K562 (cell line): ENCODE results near the gene PDK1. TPM values are rescaled to one million over a fixed set of nuclear protein-coding genes. Genes with fewer than 3 reads are reported as not detected.

ENCODE experiments used
- ATAC-seq: fragments of 200-7000 bp; cut with Tn5 transposase; 3 replicates; pipeline ENCODE4 v1.9.1; 2020; ENCODE audit warnings: moderate library complexity
- BruUV-seq: library from RNA; stranded (reverse); fragments of 400-500 nt; replicated peaks from 2 replicates; lab custom pipeline; 2021; lab: Mats Ljungman, UMichigan
- CTCF ChIA-PET: fragments of 300-600 bp; formaldehyde crosslinking; extraction: SDS; loops from one replicate; lab custom pipeline; 2021; ENCODE audit warnings: low intra/inter-chr PET ratio; lab: Yijun Ruan, JAX
- POLR2A ChIA-PET: fragments of 300-600, 350-650 bp; sonication (Branson Sonifier 250); formaldehyde crosslinking; extraction: SDS; loops from one replicate; lab custom pipeline; 2021; ENCODE audit warnings: antibody characterized with exemption, inconsistent platforms; lab: Yijun Ruan, JAX
- DNase-seq, 4 experiments: peaks; one replicate each; pipeline versions ENCODE4 v3.0.0 to v3.0.0-alpha.2; 2011 to 2018; ENCODE audit warnings: low spot score in 3 of 4, mixed read lengths in 3 of 4; ENCODE audit errors: extremely low read depth in 1 of 4
- FAIRE-seq: peaks from 2 replicates; lab custom pipeline; 2011; peaks lifted over from hg19 to GRCh38; lab: Jason Lieb, UNC
- H2AFZ ChIP-seq: 2 replicates; pipeline ENCODE4 v1.6.0; 2011; ENCODE audit warnings: low read depth, low read length, control low read depth, inconsistent platforms
- H3K27ac ChIP-seq: fragments of 200-600 bp; 3 replicates; pipeline ENCODE4 v1.8.0; 2011; ENCODE audit warnings: low read depth, mild to moderate bottlenecking, control low read depth, inconsistent platforms, low read length, moderate library complexity, mixed read lengths; ENCODE audit errors: extremely low read depth
- H3K27me3 ChIP-seq, 2 experiments: fragments of 300-600 bp in 1 of 2; 2 replicates in 1 of 2; 3 replicates in 1 of 2; pipeline versions ENCODE4 v1.6.0 to v1.8.0; 2011; ENCODE audit warnings: inconsistent platforms in 2 of 2, low read length in 2 of 2, mild to moderate bottlenecking in 1 of 2, mixed read lengths in 1 of 2, moderate library complexity in 1 of 2; ENCODE audit not compliant: control insufficient read depth in 2 of 2, insufficient read depth in 2 of 2
- H3K36me3 ChIP-seq: fragments of 300-600 bp; 3 replicates; pipeline ENCODE4 v1.8.0; 2011; ENCODE audit warnings: mild to moderate bottlenecking, low read length, inconsistent platforms; ENCODE audit not compliant: control insufficient read depth, insufficient read depth
- H3K4me1 ChIP-seq, 2 experiments: fragments of 200-600 bp in 1 of 2; replicated peaks in 1 of 2; 2 replicates in 1 of 2; 3 replicates in 1 of 2; pipeline versions ENCODE4 v1.5.1 to v1.8.0; 2011; ENCODE audit warnings: inconsistent platforms in 2 of 2, low read length in 2 of 2, mild to moderate bottlenecking in 1 of 2, mixed read lengths in 1 of 2, moderate library complexity in 1 of 2; ENCODE audit not compliant: control insufficient read depth in 2 of 2, insufficient read depth in 2 of 2
- H3K4me2 ChIP-seq: 2 replicates; pipeline ENCODE4 v1.6.1; 2011; ENCODE audit warnings: low read length, control low read depth, inconsistent platforms, mixed read lengths; ENCODE audit not compliant: insufficient read depth
- H3K4me3 ChIP-seq: fragments of 200-600 bp; sonication (generic), shearing (Covaris generic); 2 replicates; pipeline ENCODE4 v1.5.1; 2016; ENCODE audit warnings: control low read depth, inconsistent platforms
- H3K79me2 ChIP-seq: fragments of 200-600 bp; 3 replicates; pipeline ENCODE4 v1.8.0; 2011; ENCODE audit warnings: low read length, inconsistent platforms; ENCODE audit not compliant: control insufficient read depth, insufficient read depth
- H3K9ac ChIP-seq, 2 experiments: 2 replicates each; pipeline versions ENCODE4 v1.6.0 to v1.6.1; 2011; ENCODE audit warnings: low read depth in 2 of 2, low read length in 2 of 2, control low read depth in 1 of 2, inconsistent platforms in 1 of 2, mild to moderate bottlenecking in 1 of 2, mixed read lengths in 1 of 2; ENCODE audit not compliant: insufficient read depth in 1 of 2
- H3K9me1 ChIP-seq: one replicate; pipeline ENCODE4 v1.6.0; 2011; ENCODE audit warnings: inconsistent platforms, mild to moderate bottlenecking, low read length, moderate library complexity; ENCODE audit not compliant: control insufficient read depth, insufficient read depth
- H3K9me3 ChIP-seq: replicated peaks from 2 replicates; pipeline ENCODE4 v1.5.1; 2011; ENCODE audit warnings: low read depth, low read length, inconsistent platforms; ENCODE audit not compliant: control insufficient read depth, insufficient read depth
- H4K20me1 ChIP-seq: replicated peaks from 2 replicates; pipeline ENCODE4 v1.6.1; 2011; ENCODE audit warnings: low read length, inconsistent platforms, mixed read lengths; ENCODE audit not compliant: control insufficient read depth, insufficient read depth
- FOXJ3 ChIP-seq: sonication (generic); formaldehyde crosslinking; IDR thresholded peaks from 2 replicates; pipeline ENCODE4 v1.4.0; 2020; ENCODE audit warnings: mild to moderate bottlenecking, missing genetic modification reagents
- KAT8 ChIP-seq: fragments of 450-650 bp; IDR thresholded peaks from 2 replicates; pipeline ENCODE4 v1.6.1; 2016; ENCODE audit warnings: low read depth, mild to moderate bottlenecking
- RFX5 ChIP-seq: IDR thresholded peaks from 2 replicates; pipeline ENCODE4 v1.6.1; 2011; ENCODE audit warnings: low read depth, mild to moderate bottlenecking, improper control_type of control experiment, low read length
- SMAD2 ChIP-seq: fragments of 150-350 bp; IDR thresholded peaks from 2 replicates; pipeline ENCODE4 v1.6.1; 2014; ENCODE audit warnings: low read depth, mild to moderate bottlenecking, low read length
- TOE1 ChIP-seq, 2 experiments: fragments of 450-650 bp in 1 of 2; sonication (generic) in 1 of 2; formaldehyde crosslinking in 1 of 2; IDR thresholded peaks; 2 replicates each; pipeline versions ENCODE4 v1.7.1 to v1.8.0; 2016 to 2022; ENCODE audit warnings: borderline replicate concordance in 2 of 2, mild to moderate bottlenecking in 2 of 2, antibody characterized with exemption in 1 of 2, inconsistent platforms in 1 of 2, low read depth in 1 of 2, missing genetic modification reagents in 1 of 2, moderate library complexity in 1 of 2
- ZNF133 ChIP-seq: fragments of 250-450 bp; sonication (Bioruptor Pico); IDR thresholded peaks from 2 replicates; pipeline ENCODE4 v1.4.0; 2020; ENCODE audit warnings: mild to moderate bottlenecking
- ZNF699 ChIP-seq: fragments of 250-450 bp; sonication (Bioruptor Pico); IDR thresholded peaks from 2 replicates; pipeline ENCODE4 v1.8.0; 2021; ENCODE audit warnings: mild to moderate bottlenecking, moderate library complexity; ENCODE audit not compliant: insufficient replicate concordance
- WGBS: fragments of 100-300 bp; shearing (Covaris generic); methylation state at CpG from one replicate; pipeline ENCODE4 v1.1.6; 2016; ENCODE audit warnings: low coverage, mixed read lengths; ENCODE audit not compliant: insufficient coverage; ENCODE audit errors: missing lambda C conversion rate; 5-methylcytosine and 5-hydroxymethylcytosine counted together
- in situ Hi-C: fragments of 300-500 bp; cut with MboI; formaldehyde crosslinking; loops from 4 replicates; pipeline ENCODE4 v1.15.0; 2018; ENCODE audit warnings: inconsistent platforms, mixed read lengths
- intact Hi-C: fragments of 100-400 bp; cut with micrococcal nuclease; formaldehyde crosslinking; loops from 2 replicates; pipeline ENCODE4 v1.14.2; 2022
- polyA plus RNA-seq, 8 experiments: library from polyadenylated mRNA; depleted of rRNA in 4 of 8; stranded (reverse) in 5 of 8; unstranded in 3 of 8; fragments of >200 nt; fragmentation: Nextera tagmentation in 2 of 8; fragmentation: Illumina TruSeq in 1 of 8; extraction: Ambion mirVana in 2 of 8; extraction: Trizol in 1 of 8; gene quantifications; 2 replicates each; pipeline versions ENCODE4 v1.2.1 to v1.2.3, GENCODE V29; 2011 to 2014; ENCODE audit warnings: inconsistent platforms in 1 of 8, missing spikeins in 1 of 8
- total RNA-seq, 7 experiments: library from RNA; depleted of rRNA in 6 of 7; stranded (reverse); fragments of >200 nt in 6 of 7; fragmentation: Illumina TruSeq in 2 of 7; extraction: Trizol in 2 of 7; gene quantifications; 2 replicates each; pipeline versions ENCODE4 v1.2.1 to v1.2.3, GENCODE V29; 2011 to 2021; ENCODE audit warnings: low replicate concordance in 1 of 7
- TF ChIP-seq, protein P1 (sequence below): fragments of 250-450 bp; sonication (Bioruptor Pico); IDR thresholded peaks from 2 replicates; pipeline ENCODE4 v1.4.0; 2020; ENCODE audit warnings: borderline replicate concordance

PDK1 gene
- total and polyA plus RNA-seq, 9 of the 15 experiments (the other 6 are each of a cell fraction or from before 2014, with no cell fraction given): 3.5 to 176 (median 13.9) TPM

DNA sequence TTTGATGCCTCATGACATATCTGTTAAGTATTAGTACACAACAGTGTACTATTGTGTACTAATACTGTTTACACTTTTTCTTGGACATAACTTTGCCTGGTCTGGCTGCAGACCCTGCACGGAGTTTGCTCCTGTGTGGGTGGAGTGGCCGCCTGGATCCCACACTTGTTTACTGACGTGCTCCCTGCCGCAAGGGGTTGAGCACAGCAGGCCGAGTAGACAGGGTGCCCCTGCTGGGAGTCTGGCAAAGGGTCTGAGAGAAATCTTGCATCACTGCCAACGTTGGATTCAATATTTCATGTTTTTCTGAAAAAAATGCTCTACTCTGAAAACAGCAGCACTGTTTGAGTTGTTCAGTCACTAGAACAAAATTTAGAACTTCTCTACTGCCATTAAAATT, 59.0 kb downstream of the PDK1 start:
- Histone ChIP-seq H3K9me3 (no peaks in the 10 kb centered on the region), H3K4me3 (no peak overlapping the region), H2AFZ (no peak overlapping the region), H4K20me1 (no peaks in the 10 kb centered on the region), H3K9me1 (no peaks in the 10 kb centered on the region), H3K4me1 (no peaks in the 10 kb centered on the region), H3K9ac (no peak overlapping the region), H3K27ac (no peak overlapping the region), H3K79me2 (no peaks in the 10 kb centered on the region), H3K4me2 (no peak overlapping the region), H3K27me3 (no peaks in the 10 kb centered on the region), H3K36me3 (no peaks in the 10 kb centered on the region; the same call in 2 of the 3 replicates)
- intact Hi-C loops: no loop called here
- ChIA-PET POLR2A (no interaction called here), CTCF (no interaction called here)
- FAIRE-seq (no peak), DNase-seq (no peak), ATAC-seq (no peak)
- in situ Hi-C loops: no loop called here
- TF ChIP-seq RFX5 (no peak), TOE1 (IDR thresholded peaks at IDR 0.05; ENCODE audit: borderline replicate concordance) (no peak), TOE1 (CRISPR knock-in tag; IDR thresholded peaks at IDR 0.05; ENCODE audit: borderline replicate concordance, low read depth) (no peak), ZNF699 (CRISPR knock-in tag) (no peak), ZNF133 (no peak), KAT8 (no peak), SMAD2 (no peak), FOXJ3 (no peak)
- TF ChIP-seq, protein P1, sequence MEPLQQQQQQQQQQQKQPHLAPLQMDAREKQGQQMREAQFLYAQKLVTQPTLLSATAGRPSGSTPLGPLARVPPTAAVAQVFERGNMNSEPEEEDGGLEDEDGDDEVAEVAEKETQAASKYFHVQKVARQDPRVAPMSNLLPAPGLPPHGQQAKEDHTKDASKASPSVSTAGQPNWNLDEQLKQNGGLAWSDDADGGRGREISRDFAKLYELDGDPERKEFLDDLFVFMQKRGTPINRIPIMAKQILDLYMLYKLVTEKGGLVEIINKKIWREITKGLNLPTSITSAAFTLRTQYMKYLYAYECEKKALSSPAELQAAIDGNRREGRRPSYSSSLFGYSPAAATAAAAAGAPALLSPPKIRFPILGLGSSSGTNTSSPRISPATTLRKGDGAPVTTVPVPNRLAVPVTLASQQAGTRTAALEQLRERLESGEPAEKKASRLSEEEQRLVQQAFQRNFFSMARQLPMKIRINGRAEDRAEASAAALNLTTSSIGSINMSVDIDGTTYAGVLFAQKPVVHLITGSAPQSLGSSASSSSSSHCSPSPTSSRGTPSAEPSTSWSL (CRISPR knock-in tag): no peak
- BruUV-seq: no TSS peak
- 82% methylated on average over 6 of the region's 6 CpGs for WGBS
